Peyer's patch (tissue), 4 donors: ENCODE data around the gene METTL16.

Experiments used
- POLR2A ChIP-seq, 2 donors: fragments of 450-650 bp; IDR thresholded peaks; one replicate each; pipeline ENCODE4 v1.5.1; 2017; ENCODE audit warnings: antibody characterized with exemption in 2 of 2, mild to moderate bottlenecking in 2 of 2, moderate library complexity in 2 of 2
- TF ChIP-seq, protein P1 (sequence below), 6 experiments: fragments of 450-650 bp in 4 of 6; fragments of 200-600 bp in 2 of 6; sonication (generic) in 1 of 6; IDR thresholded peaks; one replicate each; pipeline ENCODE4 v1.5.1; 2017 to 2019; ENCODE audit warnings: antibody characterized with exemption in 6 of 6, mild to moderate bottlenecking in 3 of 6, moderate library complexity in 1 of 6

DNA sequence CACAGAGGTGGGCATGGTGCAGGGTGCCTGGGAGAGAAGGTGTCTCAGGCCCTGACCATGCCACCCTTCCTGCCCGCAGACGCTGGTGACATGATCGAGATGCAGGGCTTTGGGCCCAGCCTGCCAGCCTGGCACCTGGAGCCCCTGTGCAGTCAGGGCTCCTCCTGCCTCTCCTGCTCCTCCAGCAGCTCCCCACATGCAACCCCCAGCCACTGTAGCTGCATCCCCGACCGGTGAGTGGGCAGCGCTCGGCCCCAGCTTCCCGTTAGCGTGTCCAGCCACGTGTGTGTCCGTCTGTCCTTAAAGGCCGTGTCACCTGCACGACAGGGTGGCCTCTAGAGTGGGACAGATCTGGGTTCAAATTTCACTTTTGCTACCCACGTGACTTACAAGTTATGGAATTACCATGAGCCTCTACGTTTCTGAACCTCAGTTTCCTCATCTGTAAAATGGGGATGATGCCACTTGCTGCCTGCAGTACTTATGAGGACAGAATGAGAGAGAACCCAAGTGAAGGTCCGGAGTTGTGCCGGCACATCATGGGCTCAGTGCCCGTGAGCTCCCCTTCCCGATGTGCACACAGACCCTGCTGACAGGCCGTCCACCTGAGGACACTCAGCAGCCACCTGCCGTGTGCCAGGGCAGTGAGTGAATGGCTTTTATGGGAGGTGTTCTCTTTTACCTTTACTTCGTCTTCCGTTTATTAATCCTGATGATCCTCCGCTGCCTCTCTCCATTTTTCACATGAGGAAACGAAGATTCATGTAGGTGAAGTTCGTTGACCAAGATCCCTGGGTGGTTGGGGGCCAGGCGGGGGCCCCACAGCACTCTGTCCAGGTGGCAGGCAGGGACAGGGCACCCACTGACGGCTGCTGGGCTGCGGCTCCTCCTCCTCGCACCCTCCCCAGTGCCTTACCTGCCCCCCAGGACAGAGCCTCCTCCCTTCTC is 140.2 kb downstream of the METTL16 start:
- TF ChIP-seq, protein P1, sequence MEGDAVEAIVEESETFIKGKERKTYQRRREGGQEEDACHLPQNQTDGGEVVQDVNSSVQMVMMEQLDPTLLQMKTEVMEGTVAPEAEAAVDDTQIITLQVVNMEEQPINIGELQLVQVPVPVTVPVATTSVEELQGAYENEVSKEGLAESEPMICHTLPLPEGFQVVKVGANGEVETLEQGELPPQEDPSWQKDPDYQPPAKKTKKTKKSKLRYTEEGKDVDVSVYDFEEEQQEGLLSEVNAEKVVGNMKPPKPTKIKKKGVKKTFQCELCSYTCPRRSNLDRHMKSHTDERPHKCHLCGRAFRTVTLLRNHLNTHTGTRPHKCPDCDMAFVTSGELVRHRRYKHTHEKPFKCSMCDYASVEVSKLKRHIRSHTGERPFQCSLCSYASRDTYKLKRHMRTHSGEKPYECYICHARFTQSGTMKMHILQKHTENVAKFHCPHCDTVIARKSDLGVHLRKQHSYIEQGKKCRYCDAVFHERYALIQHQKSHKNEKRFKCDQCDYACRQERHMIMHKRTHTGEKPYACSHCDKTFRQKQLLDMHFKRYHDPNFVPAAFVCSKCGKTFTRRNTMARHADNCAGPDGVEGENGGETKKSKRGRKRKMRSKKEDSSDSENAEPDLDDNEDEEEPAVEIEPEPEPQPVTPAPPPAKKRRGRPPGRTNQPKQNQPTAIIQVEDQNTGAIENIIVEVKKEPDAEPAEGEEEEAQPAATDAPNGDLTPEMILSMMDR (IDR thresholded peaks at IDR 0.05), result no peak
- TF ChIP-seq POLR2A (IDR thresholded peaks at IDR 0.05), result no peak
